Measurements from ENCODE around the gene YWHAH.

GRCh38 chr22:31922534-31922933, 21.8 kb upstream of the YWHAH start:
- TF ChIP-seq JUND (IDR thresholded peaks at IDR 0.05; ENCODE audit: low read length), result no peak
- no peak for TF ChIP-seq EZH2 (IDR thresholded peaks at IDR 0.05; ENCODE audit: low read depth, low read length, severe bottlenecking)
- no peak for TF ChIP-seq POLR2A (IDR thresholded peaks at IDR 0.05; ENCODE audit: control extremely low read depth in 1 of 2, low read depth in 2 of 2, low read length in 2 of 2)
- TF ChIP-seq GTF2F1 (IDR thresholded peaks at IDR 0.05; ENCODE audit: borderline replicate concordance, low read depth, low read length), result no peak
- TF ChIP-seq, protein P1, sequence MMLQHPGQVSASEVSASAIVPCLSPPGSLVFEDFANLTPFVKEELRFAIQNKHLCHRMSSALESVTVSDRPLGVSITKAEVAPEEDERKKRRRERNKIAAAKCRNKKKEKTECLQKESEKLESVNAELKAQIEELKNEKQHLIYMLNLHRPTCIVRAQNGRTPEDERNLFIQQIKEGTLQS (IDR thresholded peaks at IDR 0.05; ENCODE audit: insufficient read depth, low read depth, low read length), result no peak
- TF ChIP-seq, protein P2, sequence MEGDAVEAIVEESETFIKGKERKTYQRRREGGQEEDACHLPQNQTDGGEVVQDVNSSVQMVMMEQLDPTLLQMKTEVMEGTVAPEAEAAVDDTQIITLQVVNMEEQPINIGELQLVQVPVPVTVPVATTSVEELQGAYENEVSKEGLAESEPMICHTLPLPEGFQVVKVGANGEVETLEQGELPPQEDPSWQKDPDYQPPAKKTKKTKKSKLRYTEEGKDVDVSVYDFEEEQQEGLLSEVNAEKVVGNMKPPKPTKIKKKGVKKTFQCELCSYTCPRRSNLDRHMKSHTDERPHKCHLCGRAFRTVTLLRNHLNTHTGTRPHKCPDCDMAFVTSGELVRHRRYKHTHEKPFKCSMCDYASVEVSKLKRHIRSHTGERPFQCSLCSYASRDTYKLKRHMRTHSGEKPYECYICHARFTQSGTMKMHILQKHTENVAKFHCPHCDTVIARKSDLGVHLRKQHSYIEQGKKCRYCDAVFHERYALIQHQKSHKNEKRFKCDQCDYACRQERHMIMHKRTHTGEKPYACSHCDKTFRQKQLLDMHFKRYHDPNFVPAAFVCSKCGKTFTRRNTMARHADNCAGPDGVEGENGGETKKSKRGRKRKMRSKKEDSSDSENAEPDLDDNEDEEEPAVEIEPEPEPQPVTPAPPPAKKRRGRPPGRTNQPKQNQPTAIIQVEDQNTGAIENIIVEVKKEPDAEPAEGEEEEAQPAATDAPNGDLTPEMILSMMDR (IDR thresholded peaks at IDR 0.05; ENCODE audit: control extremely low read depth in 1 of 3, insufficient read depth in 1 of 3, low read depth in 1 of 3, low read length in 3 of 3), result no peak
- no peak for TF ChIP-seq POLR2AphosphoS5 (IDR thresholded peaks at IDR 0.05; ENCODE audit: low read depth, low read length)
- no peak for TF ChIP-seq SP4 (IDR thresholded peaks at IDR 0.05; ENCODE audit: low read length)
- TF ChIP-seq EP300 (IDR thresholded peaks at IDR 0.05; ENCODE audit: borderline replicate concordance in 1 of 2, low read depth in 2 of 2, low read length in 2 of 2), result no peak
- no peak for TF ChIP-seq GABPA (IDR thresholded peaks at IDR 0.05; ENCODE audit: borderline replicate concordance, insufficient read depth, low read length)
- TF ChIP-seq CBX8 (IDR thresholded peaks at IDR 0.05; ENCODE audit: borderline replicate concordance, low read depth, low read length), result no peak
- no peak for TF ChIP-seq NRF1 (IDR thresholded peaks at IDR 0.05; ENCODE audit: low read depth, low read length)
- TF ChIP-seq BRCA1 (IDR thresholded peaks at IDR 0.05; ENCODE audit: low read depth, low read length), result no peak
- TF ChIP-seq, protein P3, sequence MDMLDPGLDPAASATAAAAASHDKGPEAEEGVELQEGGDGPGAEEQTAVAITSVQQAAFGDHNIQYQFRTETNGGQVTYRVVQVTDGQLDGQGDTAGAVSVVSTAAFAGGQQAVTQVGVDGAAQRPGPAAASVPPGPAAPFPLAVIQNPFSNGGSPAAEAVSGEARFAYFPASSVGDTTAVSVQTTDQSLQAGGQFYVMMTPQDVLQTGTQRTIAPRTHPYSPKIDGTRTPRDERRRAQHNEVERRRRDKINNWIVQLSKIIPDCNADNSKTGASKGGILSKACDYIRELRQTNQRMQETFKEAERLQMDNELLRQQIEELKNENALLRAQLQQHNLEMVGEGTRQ (IDR thresholded peaks at IDR 0.05; ENCODE audit: low read length), result no peak

All from H1 (cell line).